Left ventricle myocardium superior (tissue), 1 donor: ENCODE results near the gene IFI27L2. TPM values are rescaled to one million over a fixed set of nuclear protein-coding genes. Genes with fewer than 3 reads are reported as not detected.

Source experiments
- ATAC-seq: fragments of 200-7000 bp; cut with Tn5 transposase; one replicate; pipeline ENCODE4 v1.9.1; 2020; ENCODE audit warnings: mild to moderate bottlenecking, moderate library complexity
- DNase-seq: peaks from one replicate; pipeline ENCODE4 v3.0.0-alpha.2; 2020
- intact Hi-C: fragments of 100-400 bp; cut with micrococcal nuclease; formaldehyde crosslinking; loops from one replicate; pipeline ENCODE4 v1.11.0; 2022
- total RNA-seq: library from RNA; stranded (reverse); fragmentation: NEBNext Ultra II Directional; extraction: Animal tissue kit (Norgen Biotek cat#: 25700); gene quantifications from one replicate; pipeline ENCODE4 v1.2.1, GENCODE V29; 2021
- donor health status: DM: no; HTN: yes; CAD: no; lungs with severe emphysema.

Gene IFI27L2
- total RNA-seq, 1 donor from 2014 or later = 41.1 TPM

DNA sequence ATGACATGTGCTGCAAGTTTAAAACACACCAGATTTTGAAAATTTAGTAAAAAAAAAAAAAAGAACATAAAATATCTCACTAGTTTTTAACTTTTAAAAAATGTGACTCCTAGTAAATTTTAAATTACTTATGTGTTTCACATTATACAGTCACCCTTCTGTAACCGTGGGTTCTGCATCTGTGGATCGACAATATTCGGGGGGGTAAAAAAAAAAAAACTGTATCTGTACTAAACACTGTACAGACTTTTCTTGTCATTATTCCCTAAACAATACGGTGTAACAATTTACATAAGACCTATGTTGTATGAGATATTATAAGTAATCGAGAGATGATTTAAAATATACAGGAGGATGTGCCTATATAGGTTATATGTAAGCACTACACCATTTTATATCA is 51.6 kb downstream of the IFI27L2 start:
- ATAC-seq (no peak), DNase-seq (no peak)
- intact Hi-C loops = no loop called here

Other genes starting within 250 kb of the IFI27L2 start
- gene FAM181A, start 202.3 kb downstream of the IFI27L2 start, total RNA-seq = not detected
- 268 TPM for gene ASB2, start 153.0 kb downstream of the IFI27L2 start, total RNA-seq
- 0.74 TPM for gene CCDC197, start 132.3 kb downstream of the IFI27L2 start, total RNA-seq
- 0.52 TPM for gene OTUB2, start 103.3 kb downstream of the IFI27L2 start, total RNA-seq
- gene DDX24, start 48.4 kb downstream of the IFI27L2 start, total RNA-seq = 198 TPM
- 9.7 TPM for gene IFI27L1, start 48.3 kb downstream of the IFI27L2 start, total RNA-seq
- gene IFI27, start 18.9 kb downstream of the IFI27L2 start, total RNA-seq = 151 TPM
- gene PPP4R4, start 44.7 kb upstream of the IFI27L2 start, total RNA-seq = 0.30 TPM
- gene SERPINA10, start 163.7 kb upstream of the IFI27L2 start, total RNA-seq = not detected
- not detected for gene SERPINA6, start 193.7 kb upstream of the IFI27L2 start, total RNA-seq
- not detected for gene SERPINA2, start 237.1 kb upstream of the IFI27L2 start, total RNA-seq